ENCODE measurements around the gene TMEFF2.

- no peak for TF ChIP-seq POLR2A (IDR thresholded peaks at IDR 0.05)
- TF ChIP-seq, protein P1, sequence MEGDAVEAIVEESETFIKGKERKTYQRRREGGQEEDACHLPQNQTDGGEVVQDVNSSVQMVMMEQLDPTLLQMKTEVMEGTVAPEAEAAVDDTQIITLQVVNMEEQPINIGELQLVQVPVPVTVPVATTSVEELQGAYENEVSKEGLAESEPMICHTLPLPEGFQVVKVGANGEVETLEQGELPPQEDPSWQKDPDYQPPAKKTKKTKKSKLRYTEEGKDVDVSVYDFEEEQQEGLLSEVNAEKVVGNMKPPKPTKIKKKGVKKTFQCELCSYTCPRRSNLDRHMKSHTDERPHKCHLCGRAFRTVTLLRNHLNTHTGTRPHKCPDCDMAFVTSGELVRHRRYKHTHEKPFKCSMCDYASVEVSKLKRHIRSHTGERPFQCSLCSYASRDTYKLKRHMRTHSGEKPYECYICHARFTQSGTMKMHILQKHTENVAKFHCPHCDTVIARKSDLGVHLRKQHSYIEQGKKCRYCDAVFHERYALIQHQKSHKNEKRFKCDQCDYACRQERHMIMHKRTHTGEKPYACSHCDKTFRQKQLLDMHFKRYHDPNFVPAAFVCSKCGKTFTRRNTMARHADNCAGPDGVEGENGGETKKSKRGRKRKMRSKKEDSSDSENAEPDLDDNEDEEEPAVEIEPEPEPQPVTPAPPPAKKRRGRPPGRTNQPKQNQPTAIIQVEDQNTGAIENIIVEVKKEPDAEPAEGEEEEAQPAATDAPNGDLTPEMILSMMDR (IDR thresholded peaks at IDR 0.05 in 4 of 5, conservative IDR thresholded peaks at IDR 0.05 in 1 of 5): no peak
Measured at GRCh38 chr2:192053921-192054320, 140.8 kb downstream of the TMEFF2 start.

All from gastrocnemius medialis (tissue), 4 donors.